ENCODE measurements around the gene NACC2. TPM values are rescaled to one million over a fixed set of nuclear protein-coding genes. Genes with fewer than 3 reads are reported as not detected.

NACC2 gene
- total RNA-seq, 1 donor from 2014 or later: 3.9 TPM

DNA sequence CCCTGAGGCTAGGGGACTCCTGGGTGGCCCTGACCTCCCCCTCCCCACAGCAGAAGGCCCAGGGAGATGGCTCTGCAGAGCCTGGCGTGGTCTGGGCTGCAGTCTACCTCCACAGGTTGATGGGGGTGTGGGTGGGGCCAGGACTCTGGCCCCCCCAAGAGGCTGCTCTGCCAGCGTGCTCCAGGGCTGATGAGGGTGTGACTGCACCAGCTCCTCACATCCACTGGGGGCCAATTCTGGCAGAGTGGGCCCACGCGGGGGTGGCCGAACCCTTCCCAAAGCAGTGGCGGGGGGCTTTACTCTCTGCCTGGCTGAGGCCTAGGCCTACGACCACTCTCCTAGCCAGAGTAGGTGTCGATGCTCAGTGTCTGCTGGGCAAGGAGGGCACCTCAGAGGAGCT is 105.9 kb downstream of the NACC2 start:
- TF ChIP-seq, protein P1, sequence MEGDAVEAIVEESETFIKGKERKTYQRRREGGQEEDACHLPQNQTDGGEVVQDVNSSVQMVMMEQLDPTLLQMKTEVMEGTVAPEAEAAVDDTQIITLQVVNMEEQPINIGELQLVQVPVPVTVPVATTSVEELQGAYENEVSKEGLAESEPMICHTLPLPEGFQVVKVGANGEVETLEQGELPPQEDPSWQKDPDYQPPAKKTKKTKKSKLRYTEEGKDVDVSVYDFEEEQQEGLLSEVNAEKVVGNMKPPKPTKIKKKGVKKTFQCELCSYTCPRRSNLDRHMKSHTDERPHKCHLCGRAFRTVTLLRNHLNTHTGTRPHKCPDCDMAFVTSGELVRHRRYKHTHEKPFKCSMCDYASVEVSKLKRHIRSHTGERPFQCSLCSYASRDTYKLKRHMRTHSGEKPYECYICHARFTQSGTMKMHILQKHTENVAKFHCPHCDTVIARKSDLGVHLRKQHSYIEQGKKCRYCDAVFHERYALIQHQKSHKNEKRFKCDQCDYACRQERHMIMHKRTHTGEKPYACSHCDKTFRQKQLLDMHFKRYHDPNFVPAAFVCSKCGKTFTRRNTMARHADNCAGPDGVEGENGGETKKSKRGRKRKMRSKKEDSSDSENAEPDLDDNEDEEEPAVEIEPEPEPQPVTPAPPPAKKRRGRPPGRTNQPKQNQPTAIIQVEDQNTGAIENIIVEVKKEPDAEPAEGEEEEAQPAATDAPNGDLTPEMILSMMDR (IDR thresholded peaks at IDR 0.05; ENCODE audit: partially characterized antibody, unreplicated experiment): peak; percentile 16
- Mint-ChIP-seq H3K27me3 (ENCODE audit: unreplicated experiment) (no peaks in the 10 kb centered on the region), H3K36me3 (ENCODE audit: unreplicated experiment) (no peaks in the 10 kb centered on the region), H3K4me1 (ENCODE audit: low read depth, unreplicated experiment) (peaks cover 4% of the 10 kb centered on the region), H3K9me3 (ENCODE audit: unreplicated experiment) (peaks cover 2% of the 10 kb centered on the region), H3K4me3 (ENCODE audit: unreplicated experiment) (no peak overlapping the region), H3K27ac (ENCODE audit: unreplicated experiment) (no peak overlapping the region)
- DNase-seq: no peak

DNA sequence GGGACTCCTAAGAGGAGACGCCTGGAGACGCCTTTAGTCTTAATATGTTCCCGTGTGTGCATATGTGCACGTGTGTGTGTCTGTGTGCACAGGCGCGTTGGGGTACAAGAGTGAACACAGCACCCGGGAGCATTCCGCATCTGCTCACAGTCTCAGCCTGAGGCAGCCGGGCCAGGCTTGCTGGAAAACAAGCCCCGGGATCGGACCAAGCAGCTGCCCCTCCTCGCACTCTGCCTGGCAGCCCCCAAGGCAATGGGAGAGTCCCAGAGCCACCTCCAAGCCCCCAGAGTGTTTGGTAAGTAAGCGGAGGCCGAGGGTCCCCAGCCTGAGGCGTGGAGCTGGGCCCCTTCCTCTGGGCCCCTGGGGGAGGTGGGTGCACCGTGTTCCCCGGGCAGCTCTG is 106.6 kb downstream of the NACC2 start:
- Mint-ChIP-seq H3K4me1 (ENCODE audit: low read depth, unreplicated experiment) (peaks cover 4% of the 10 kb centered on the region), H3K27me3 (ENCODE audit: unreplicated experiment) (no peaks in the 10 kb centered on the region), H3K36me3 (ENCODE audit: unreplicated experiment) (no peaks in the 10 kb centered on the region), H3K27ac (ENCODE audit: unreplicated experiment) (no peak overlapping the region), H3K9me3 (ENCODE audit: unreplicated experiment) (peaks cover 2% of the 10 kb centered on the region), H3K4me3 (ENCODE audit: unreplicated experiment) (no peak overlapping the region)
- TF ChIP-seq, protein P1 (IDR thresholded peaks at IDR 0.05; ENCODE audit: partially characterized antibody, unreplicated experiment): no peak
- no peak for DNase-seq

DNA sequence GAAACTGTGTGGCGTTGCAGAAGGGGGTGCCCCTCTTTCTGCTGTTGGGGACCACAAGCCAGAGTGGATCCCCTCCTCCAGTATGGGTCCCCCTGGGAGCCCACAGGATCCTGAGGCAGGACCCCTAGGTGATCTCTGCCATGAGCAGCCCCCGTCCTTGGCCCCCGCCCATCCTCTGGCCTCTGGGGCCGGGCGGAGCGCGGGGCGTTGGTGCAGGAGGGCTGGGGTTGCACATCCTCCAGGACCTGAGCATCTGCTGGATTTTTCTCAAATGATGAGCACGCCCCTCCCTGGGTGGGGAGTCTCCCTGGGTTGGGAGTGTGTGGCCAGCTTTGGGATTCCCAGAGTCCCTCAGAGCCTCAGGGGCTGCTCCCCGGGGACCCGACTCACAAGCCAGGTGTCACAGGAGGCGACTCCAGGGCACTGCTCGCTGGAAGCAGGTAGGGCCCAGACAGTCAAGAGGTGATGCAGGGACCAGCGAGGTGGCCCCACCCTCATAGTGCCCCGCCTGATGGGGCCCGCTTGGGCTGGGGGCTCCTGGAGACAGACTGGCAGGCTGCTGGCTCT is 107.2 kb downstream of the NACC2 start:
- H3K4me1 Mint-ChIP-seq (ENCODE audit: low read depth, unreplicated experiment): peaks cover 4% of the 10 kb centered on the region

DNA sequence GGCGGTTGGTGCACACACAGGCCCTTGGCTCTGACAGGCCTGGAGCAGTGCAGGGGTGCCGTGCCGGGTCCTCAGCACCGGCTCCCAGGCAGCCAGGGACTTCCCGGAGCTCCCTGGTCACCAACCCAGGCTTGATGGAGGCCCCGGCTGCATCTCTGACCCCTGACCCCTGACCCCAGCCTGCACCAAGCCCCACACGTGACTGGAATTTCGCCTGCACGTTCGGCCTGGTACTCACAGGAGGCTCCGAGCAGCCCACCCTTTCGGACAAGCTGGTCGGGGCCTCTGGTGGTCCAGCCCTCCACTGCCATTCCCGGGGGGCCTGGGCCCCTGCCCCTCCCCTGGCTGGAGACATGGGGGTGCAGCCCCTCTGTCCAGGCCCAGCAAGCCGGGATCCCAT is 108.5 kb downstream of the NACC2 start:
- Mint-ChIP-seq H3K4me1 (ENCODE audit: low read depth, unreplicated experiment) (peaks cover 4% of the 10 kb centered on the region), H3K27me3 (ENCODE audit: unreplicated experiment) (no peaks in the 10 kb centered on the region), H3K4me3 (ENCODE audit: unreplicated experiment) (no peak overlapping the region), H3K36me3 (ENCODE audit: unreplicated experiment) (no peaks in the 10 kb centered on the region), H3K27ac (ENCODE audit: unreplicated experiment) (no peak overlapping the region), H3K9me3 (ENCODE audit: unreplicated experiment) (peaks cover 2% of the 10 kb centered on the region)
- TF ChIP-seq, protein P1 (IDR thresholded peaks at IDR 0.05; ENCODE audit: partially characterized antibody, unreplicated experiment): no peak
- DNase-seq: no peak

More for the DNA sequence above, 107.2 kb downstream of the NACC2 start:
- Mint-ChIP-seq H3K36me3 (ENCODE audit: unreplicated experiment) (no peaks in the 10 kb centered on the region), H3K27ac (ENCODE audit: unreplicated experiment) (no peak overlapping the region), H3K4me3 (ENCODE audit: unreplicated experiment) (no peak overlapping the region), H3K9me3 (ENCODE audit: unreplicated experiment) (peaks cover 2% of the 10 kb centered on the region), H3K27me3 (ENCODE audit: unreplicated experiment) (no peaks in the 10 kb centered on the region)
- DNase-seq: no peak
- TF ChIP-seq, protein P1 (IDR thresholded peaks at IDR 0.05; ENCODE audit: partially characterized antibody, unreplicated experiment): no peak

DNA sequence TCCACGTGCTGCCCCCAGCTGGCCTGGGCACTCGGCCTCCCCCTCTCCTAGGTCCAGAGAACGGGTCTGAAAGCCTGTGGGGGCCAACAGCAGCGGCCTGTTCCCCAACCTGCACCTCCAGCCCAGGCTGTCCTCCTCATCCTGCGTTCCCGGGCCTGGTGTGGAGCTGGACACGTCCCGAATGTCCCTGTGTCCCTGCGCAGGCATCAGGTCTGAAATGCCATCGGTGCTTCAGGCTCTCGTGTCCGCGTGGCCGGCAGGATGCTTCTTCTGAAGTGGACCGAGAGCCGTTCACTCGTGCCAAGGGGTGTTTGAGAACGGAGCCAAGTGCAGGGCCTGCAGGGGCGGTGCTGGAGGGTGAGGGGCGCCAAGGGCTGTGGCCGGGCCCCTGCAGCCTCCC is 109.2 kb downstream of the NACC2 start:
- H3K36me3 Mint-ChIP-seq (ENCODE audit: unreplicated experiment): no peaks in the 10 kb centered on the region
- no peak overlapping the region for H3K27ac Mint-ChIP-seq (ENCODE audit: unreplicated experiment)
- H3K27me3 Mint-ChIP-seq (ENCODE audit: unreplicated experiment): no peaks in the 10 kb centered on the region
- H3K4me3 Mint-ChIP-seq (ENCODE audit: unreplicated experiment): no peak overlapping the region
- peaks cover 4% of the 10 kb centered on the region for H3K4me1 Mint-ChIP-seq (ENCODE audit: low read depth, unreplicated experiment)
- TF ChIP-seq, protein P1 (IDR thresholded peaks at IDR 0.05; ENCODE audit: partially characterized antibody, unreplicated experiment): no peak
- DNase-seq: no peak
- H3K9me3 Mint-ChIP-seq (ENCODE audit: unreplicated experiment): peaks cover 2% of the 10 kb centered on the region
